ENCODE results near the gene NUDT21.

DNA sequence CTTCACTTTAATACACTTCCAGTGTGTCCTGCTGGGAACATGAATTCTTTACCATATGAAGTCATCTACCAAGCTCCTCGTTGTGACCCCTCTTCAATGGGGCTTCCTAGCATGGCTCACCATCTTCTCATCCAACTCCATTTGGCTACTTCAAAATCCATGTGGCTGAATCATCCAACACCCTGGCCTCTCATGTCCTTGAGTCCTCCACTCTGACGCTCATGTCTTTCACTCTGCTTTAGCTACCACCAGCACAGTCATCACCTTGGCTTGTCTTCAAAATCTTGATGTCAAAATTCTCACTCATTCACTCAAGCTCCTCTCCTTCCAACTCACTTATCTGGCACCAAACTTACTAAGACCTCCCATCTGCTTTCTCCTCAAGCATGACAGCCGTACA lies 61.6 kb downstream of the NUDT21 start:
- TF ChIP-seq, protein P1, sequence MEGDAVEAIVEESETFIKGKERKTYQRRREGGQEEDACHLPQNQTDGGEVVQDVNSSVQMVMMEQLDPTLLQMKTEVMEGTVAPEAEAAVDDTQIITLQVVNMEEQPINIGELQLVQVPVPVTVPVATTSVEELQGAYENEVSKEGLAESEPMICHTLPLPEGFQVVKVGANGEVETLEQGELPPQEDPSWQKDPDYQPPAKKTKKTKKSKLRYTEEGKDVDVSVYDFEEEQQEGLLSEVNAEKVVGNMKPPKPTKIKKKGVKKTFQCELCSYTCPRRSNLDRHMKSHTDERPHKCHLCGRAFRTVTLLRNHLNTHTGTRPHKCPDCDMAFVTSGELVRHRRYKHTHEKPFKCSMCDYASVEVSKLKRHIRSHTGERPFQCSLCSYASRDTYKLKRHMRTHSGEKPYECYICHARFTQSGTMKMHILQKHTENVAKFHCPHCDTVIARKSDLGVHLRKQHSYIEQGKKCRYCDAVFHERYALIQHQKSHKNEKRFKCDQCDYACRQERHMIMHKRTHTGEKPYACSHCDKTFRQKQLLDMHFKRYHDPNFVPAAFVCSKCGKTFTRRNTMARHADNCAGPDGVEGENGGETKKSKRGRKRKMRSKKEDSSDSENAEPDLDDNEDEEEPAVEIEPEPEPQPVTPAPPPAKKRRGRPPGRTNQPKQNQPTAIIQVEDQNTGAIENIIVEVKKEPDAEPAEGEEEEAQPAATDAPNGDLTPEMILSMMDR (IDR thresholded peaks at IDR 0.05): no peak
- no peak for TF ChIP-seq POLR2A (IDR thresholded peaks at IDR 0.05)
